Mesodermal cell (in vitro differentiated cells): ENCODE results near the gene ALDH1L1.
A peak's percentile ranks its signal among the peaks of the same experiment; 100 is the strongest.

Experiments used
- H3K27ac ChIP-seq: 2 replicates; pipeline ENCODE4 v1.7.0; 2013; ENCODE audit warnings: mild to moderate bottlenecking, low read depth, low read length, moderate library complexity; ENCODE audit not compliant: severe bottlenecking
- H3K36me3 ChIP-seq: 2 replicates; pipeline ENCODE4 v1.7.1; 2013; ENCODE audit warnings: mild to moderate bottlenecking, low read length, moderate library complexity; ENCODE audit not compliant: control insufficient read depth, insufficient read depth
- H3K4me1 ChIP-seq: one replicate; pipeline ENCODE4 v1.7.1; 2013; ENCODE audit warnings: mild to moderate bottlenecking, low read length; ENCODE audit not compliant: insufficient read depth, control insufficient read depth, poor library complexity, severe bottlenecking
- H3K4me3 ChIP-seq: 2 replicates; pipeline ENCODE4 v1.7.0; 2013; ENCODE audit warnings: low read length, control low read depth, mild to moderate bottlenecking; ENCODE audit not compliant: insufficient read depth, poor library complexity, severe bottlenecking; ENCODE audit errors: extremely low read depth
- H3K9me3 ChIP-seq: 2 replicates; pipeline ENCODE4 v1.7.1; 2013; ENCODE audit warnings: mild to moderate bottlenecking, low read length, moderate library complexity; ENCODE audit not compliant: control insufficient read depth
- WGBS, 2 experiments: methylation state at CpG; one replicate each; pipeline ENCODE4 v1.1.5; 2013; ENCODE audit warnings: missing lambda C conversion rate in 2 of 2; ENCODE audit not compliant: insufficient coverage in 2 of 2; 5-methylcytosine and 5-hydroxymethylcytosine counted together

Gene ALDH1L1

DNA sequence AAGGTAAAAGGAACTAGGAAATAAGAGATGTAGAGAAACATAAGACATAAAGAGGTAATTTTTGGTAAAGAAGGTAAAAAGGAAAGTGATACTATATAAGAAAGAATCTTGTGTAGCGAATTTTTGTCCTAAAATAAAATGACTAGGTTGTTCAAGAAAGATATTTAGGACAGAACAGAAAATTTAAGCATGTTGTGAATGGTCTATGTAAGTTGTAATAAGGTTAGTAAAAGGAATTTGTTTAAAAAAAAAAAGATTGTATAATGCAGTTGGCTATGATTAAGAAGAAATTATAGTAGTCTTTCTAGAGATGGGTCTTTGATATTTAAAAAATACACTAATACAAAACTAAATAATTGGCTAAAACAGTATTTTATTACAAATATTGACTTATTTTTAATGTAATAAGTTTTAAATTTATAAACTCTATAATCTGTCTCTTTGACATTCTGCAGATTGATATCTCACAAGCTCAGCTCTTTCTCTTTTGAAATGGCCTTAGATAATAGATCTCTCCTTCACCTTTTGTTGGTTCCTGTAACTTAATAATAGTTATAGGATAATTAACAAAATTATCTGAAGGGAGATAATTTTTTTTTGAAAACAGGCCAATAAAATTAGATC lies 92.7 kb downstream of the ALDH1L1 start:
- Histone ChIP-seq H3K36me3 (no peaks in the 10 kb centered on the region), H3K4me1 (no peaks in the 10 kb centered on the region), H3K4me3 (no peak overlapping the region), H3K9me3 (peaks cover 26% of the 10 kb centered on the region), H3K27ac (no peak overlapping the region)
- WGBS, 2 experiments: 56% methylated on average over 1 of the region's 1 CpG; no CpG with 5 or more reads in 1 of the 2 experiments

DNA sequence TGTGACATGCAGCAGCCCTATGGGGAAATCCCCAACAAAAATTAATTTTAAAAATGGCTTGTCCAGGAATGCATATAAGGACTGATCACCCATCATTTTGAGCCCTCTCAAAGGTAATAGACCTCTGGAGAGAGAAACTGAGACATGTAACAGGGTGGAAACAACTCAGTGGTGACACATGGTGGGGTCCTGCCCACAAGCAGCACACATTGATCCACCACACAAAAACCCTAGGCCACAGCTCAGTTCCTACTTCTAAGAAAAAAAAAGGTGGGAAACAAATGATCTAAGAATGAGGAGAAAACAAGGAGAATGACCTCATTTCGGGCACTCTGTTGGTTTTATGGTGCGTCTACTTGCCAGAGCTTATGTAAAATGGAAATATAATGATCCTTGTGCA lies 94.5 kb downstream of the ALDH1L1 start:
- WGBS, 2 experiments: no CpG with 5 or more reads among the region's 2 CpGs
- Histone ChIP-seq H3K4me3 (no peak overlapping the region), H3K4me1 (no peaks in the 10 kb centered on the region), H3K27ac (no peak overlapping the region), H3K36me3 (no peaks in the 10 kb centered on the region), H3K9me3 (peaks cover 22% of the 10 kb centered on the region)

DNA sequence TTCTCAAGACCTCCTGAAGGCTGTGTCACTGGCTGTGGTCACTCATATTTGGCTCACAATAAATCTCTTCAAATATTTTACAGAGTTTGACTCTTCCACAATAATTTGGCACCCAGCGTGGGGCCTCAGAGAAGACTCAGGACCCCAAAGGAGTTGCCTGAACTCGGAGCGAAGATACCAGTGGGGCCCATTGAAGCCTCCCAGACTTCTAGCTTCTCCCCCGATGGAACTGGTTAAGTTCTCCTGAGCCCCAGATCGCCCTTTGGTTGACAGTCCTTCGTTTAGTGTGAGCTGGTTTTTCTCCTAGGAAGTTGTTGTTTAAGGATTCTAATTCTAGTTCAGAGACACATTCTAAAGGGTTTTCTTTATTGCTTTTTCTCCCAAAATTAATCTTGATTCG lies 95.1 kb downstream of the ALDH1L1 start:
- WGBS, 2 experiments: 97% methylated on average over 3 to 4 of the region's 7 CpGs
- H3K27ac ChIP-seq: no peak overlapping the region
- no peaks in the 10 kb centered on the region for H3K4me1 ChIP-seq
- no peak overlapping the region for H3K4me3 ChIP-seq
- H3K36me3 ChIP-seq: no peaks in the 10 kb centered on the region
- H3K9me3 ChIP-seq: peaks cover 22% of the 10 kb centered on the region

DNA sequence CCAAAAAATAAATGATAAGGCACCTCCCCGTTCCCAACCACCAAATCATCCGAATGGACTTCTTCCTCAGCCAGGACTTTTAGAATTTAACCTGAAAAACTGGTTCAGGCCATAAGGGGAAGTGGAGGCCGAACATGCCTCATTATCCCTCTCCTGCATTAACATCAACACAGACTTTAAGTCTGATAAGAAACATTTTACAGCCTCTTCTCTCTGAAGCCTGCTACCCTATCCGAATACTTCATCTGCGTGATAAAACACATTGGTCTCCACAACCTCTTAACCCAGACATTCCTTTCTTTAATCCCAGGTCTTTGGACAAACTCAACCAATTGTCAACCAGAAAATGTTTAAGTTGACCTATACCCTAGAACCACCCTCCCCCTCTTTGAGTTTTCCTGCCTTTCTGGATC lies 95.6 kb downstream of the ALDH1L1 start:
- Histone ChIP-seq H3K4me3 (peak overlapping the region; percentile 71), H3K9me3 (peaks cover 22% of the 10 kb centered on the region), H3K36me3 (no peaks in the 10 kb centered on the region), H3K4me1 (no peaks in the 10 kb centered on the region), H3K27ac (no peak overlapping the region)
- 90% methylated on average over 4 of the region's 5 CpGs for WGBS, 2 experiments

DNA sequence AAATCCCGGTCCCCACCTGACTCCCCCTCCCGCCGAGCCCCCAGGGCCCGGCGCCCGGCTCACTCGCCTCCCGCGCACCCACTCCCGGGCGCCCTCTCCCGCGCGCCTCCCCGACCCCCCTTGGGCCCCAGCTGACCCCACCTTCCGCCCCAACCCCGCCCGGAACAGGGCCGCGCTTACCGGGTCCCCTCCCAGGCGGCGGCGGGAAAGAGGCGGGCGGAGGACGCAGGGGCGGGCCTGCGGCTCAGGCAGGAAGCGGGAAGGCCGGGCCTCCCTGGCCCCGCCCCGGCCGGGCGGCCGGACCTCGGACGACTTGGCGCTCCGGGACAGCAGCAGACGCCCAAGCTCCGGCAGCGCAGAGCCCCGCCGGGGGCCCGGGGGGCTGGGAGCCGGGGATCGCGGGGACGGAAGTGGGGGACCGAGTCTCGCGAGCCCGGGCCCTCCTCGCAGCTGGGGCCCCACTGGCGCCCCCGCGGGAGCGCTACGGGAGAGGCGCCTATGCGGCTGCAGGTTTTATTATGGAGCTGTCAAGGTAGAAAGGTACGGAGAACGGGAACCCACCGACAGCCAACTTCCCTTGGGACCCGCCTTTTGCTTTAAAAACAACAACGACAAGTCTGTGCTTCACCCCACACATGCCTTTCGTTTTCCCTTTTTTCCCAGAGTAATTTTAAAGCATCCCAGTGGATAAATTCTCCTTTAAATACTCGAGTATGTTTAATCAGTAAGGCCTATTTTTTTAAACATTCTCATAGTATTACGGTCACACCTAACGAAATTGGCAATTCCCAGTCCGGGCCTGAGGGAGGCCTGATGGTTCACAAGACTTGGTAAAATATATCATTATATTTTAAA lies 96.2 kb downstream of the ALDH1L1 start, which contains the start of gene SLC41A3:
TSS of gene SLC41A3 (minus strand) at position 212 of the 855 bp plus-strand sequence. CDS start 15,905 bp downstream, outside the sequence.
- peaks cover 16% of the 10 kb centered on the region for H3K9me3 ChIP-seq
- no peaks in the 10 kb centered on the region for H3K4me1 ChIP-seq
- peak within 1 kb of the TSS; percentile 71 for H3K4me3 ChIP-seq
- peak within 1 kb of the TSS; percentile 62 for H3K27ac ChIP-seq
- 0 to 1% methylated on average over 34 to 43 of the region's 72 CpGs for WGBS, 2 experiments
- no peaks in the 10 kb centered on the region for H3K36me3 ChIP-seq

DNA sequence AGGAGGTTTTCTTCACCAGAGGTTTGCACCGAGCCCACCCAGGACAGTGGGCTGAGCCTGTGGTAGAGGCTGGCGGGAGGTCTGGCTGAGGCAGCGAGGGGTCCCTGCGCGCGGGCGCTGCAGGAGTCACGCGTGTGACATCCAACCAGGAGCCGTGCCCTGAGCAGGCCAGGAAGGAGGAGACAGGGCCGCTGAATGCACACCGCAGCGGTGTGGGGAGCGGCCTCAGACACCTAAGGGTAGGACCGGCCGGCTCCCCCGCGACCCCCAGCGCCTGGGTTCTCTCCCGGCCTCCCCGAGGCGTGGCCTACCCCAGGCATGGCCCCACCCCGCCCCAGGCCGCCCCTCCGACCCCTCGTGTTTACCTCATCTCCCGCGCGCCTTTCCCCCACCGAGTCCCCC lies 96.9 kb downstream of the ALDH1L1 start:
- Histone ChIP-seq H3K36me3 (no peaks in the 10 kb centered on the region), H3K4me1 (no peaks in the 10 kb centered on the region), H3K27ac (peak overlapping the region; percentile 62), H3K9me3 (peaks cover 10% of the 10 kb centered on the region), H3K4me3 (peak overlapping the region; percentile 71)
- 1 to 4% methylated on average over 11 to 18 of the region's 30 CpGs for WGBS, 2 experiments

DNA sequence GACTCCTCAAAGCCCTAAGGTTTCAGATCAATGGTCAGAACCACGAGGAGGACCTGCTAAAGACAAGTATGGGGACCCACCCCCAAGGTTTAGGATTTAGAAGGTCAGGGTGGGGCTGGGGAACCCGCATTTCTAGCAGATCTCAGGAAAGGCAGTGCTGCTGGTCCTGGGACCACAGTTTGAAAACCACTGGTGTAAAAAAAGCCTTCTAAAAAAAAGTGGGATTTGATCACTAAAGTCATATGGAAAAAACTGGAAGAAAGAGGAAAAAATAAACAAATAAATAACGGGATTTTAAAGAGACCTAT lies 97.3 kb downstream of the ALDH1L1 start:
- Histone ChIP-seq H3K27ac (no peak overlapping the region), H3K4me3 (peak overlapping the region; percentile 71), H3K9me3 (peaks cover 10% of the 10 kb centered on the region), H3K36me3 (no peaks in the 10 kb centered on the region), H3K4me1 (no peaks in the 10 kb centered on the region)
- 50 to 80% methylated on average over 2 of the region's 3 CpGs for WGBS, 2 experiments

DNA sequence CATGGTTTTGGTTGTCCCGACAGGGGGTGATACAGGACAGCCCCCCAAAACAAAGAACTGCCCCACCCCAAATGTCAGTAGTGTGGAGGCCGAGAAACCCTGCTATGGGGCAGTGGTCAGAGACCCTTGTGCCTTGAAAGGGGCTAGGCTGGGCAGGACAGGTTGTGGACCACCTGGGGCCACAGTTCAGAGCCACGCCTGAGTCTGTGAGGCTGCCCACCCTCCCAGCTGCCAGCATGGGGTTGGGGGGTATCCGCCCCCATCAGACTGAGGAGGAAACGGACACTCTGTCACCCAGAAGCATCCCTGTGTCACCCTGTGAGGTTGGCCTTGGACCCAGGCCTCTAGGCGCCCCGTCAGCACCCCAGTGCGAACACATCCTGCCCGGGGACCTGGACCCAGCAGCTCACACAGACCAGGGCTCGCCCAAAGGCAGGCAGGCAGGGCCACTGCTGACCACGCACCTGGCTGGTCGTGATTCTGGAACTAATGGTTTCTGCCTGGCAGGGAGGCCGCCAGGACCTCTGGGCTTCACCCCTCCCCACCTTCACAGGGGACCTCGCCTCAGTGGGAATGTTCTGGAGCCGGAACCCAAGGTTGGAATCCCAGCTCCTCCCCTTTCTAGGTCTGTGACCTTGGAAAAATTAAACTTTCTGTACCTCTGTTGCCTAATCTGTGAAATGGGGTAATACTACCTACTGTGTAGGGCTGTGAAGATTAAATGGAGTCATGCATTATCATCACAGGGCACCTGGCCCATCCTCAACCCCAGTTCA lies 97.8 kb downstream of the ALDH1L1 start:
- 90 to 94% methylated on average over 9 to 10 of the region's 15 CpGs for WGBS, 2 experiments
- Histone ChIP-seq H3K27ac (no peak overlapping the region), H3K36me3 (no peaks in the 10 kb centered on the region), H3K4me3 (peak overlapping the region; percentile 71), H3K9me3 (peaks cover 10% of the 10 kb centered on the region), H3K4me1 (no peaks in the 10 kb centered on the region)

DNA sequence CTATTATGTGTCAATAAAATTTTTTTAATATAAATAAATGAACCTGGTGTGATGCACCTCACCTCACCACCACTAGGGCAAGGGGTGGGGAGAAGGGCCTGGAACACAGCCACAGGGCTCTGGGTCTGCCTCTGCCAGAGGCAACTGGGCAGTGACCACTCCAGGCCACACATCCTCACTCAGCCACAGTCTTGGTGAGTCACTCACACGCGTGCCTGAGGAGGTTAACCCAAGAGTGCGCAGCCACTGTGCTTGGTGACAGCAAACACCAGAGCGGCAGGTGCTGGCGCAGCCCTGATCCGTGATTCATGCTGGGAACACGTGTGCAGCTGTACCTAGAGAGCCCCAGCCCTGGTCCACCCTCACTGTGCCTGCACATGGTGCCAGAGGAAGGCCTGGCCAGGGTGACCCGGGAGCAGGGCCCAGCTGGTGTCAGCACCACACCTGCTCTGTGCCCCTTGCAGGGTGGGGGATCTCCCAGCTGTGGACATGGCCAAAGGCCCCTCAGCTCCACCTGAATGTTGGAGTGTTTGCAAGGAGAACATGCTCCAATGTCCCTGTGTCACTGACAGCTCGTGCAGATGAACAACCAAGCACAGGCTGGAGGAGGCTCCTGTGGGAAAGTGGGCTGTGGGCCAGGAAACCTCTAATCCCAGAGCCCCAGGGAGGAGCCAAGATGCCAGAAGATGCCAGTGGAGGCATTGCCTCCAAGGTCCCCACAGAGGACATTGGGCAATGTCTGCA lies 98.6 kb downstream of the ALDH1L1 start:
- no peak overlapping the region for H3K27ac ChIP-seq
- H3K4me1 ChIP-seq: no peaks in the 10 kb centered on the region
- H3K36me3 ChIP-seq: no peaks in the 10 kb centered on the region
- 86 to 89% methylated on average over 8 to 9 of the region's 9 CpGs for WGBS, 2 experiments
- H3K9me3 ChIP-seq: peaks cover 10% of the 10 kb centered on the region
- no peak overlapping the region for H3K4me3 ChIP-seq

DNA sequence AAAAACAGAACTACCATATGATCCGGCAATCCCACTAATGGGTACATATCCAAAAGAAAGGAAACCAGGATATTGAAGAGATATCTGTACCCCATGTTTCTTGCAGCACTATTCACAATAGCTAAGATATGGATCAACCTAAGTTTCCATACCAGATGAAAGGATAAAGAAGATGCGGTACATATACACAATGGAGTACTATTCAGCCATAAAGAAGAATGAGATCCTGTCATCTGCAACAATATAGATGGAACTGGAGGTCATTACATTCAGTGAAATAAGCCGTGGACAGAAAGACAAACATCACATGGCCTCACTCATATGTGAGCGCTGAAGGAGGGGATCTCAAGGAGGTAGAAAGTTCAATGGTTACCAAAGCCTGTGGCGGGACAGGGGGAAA lies 99.4 kb downstream of the ALDH1L1 start:
- WGBS, 2 experiments: 100% methylated on average over 1 of the region's 5 CpGs; no CpG with 5 or more reads in 1 of the 2 experiments
- no peaks in the 10 kb centered on the region for H3K4me1 ChIP-seq
- H3K27ac ChIP-seq: no peak overlapping the region
- no peaks in the 10 kb centered on the region for H3K36me3 ChIP-seq
- no peak overlapping the region for H3K4me3 ChIP-seq
- H3K9me3 ChIP-seq: peaks cover 8% of the 10 kb centered on the region
